HG03575 (cell line): ENCODE data around the gene ELOVL1.

ENCODE experiments used
- ATAC-seq: cut with Tn5 transposase; IDR thresholded peaks from one replicate; pipeline ENCODE4 v1.9.1; 2021; ENCODE audit not compliant: unreplicated experiment, insufficient number of reproducible peaks, low FRiP score; ENCODE audit errors: extremely low read depth

The ELOVL1 gene

GRCh38 chr1:43339584-43340232, 28.1 kb downstream of the ELOVL1 start:
- no peak for ATAC-seq

DNA sequence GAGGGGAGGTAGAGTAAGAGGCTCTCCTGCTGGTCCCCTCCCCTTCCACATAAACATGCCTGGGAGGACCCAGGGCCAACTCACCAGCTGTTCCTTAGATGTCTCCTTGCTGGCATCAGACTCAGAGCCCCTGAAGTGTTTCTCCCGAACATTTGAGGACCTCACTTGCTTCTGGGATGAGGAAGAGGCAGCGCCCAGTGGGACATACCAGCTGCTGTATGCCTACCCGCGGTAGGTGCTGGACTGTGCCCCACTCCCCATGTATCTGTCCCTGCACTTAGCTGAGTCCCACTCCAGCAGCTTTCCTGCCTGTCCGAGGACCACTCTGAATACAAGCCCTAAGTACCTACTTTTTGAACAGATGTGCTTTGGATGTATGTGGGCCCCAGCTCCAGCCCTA, 29.8 kb downstream of the ELOVL1 start:
- no peak for ATAC-seq

- no peak for ATAC-seq
Measured at GRCh38 chr1:43337588-43337987, 30.2 kb downstream of the ELOVL1 start, which contains the start of gene MPL. TSS of gene MPL (plus strand) at chr1:43337818. CDS start at chr1:43337849, 31 bp downstream.

- no peak for ATAC-seq
Measured at GRCh38 chr1:43334453-43335205, 33.2 kb downstream of the ELOVL1 start.

DNA sequence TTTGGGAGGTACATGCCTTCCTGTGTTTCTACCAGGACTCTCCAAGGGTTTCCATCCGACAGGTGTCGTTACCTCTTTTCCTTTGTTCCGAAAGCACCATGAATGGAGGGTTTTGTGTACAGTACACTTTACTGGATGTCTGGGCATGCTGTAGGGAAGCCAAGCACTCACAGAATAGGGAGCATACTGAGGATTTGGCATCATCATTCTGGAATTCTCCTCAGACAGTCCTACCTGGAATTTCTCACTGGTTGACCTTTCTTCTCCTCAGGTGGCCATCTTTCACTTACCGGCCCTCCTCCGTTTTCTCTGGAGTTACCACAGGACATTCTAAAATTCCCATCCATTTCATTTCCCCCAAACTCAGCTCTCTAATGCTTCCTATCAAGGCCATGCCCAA, 36.1 kb downstream of the ELOVL1 start:
- ATAC-seq: no peak

GRCh38 chr1:43329995-43330751, 37.6 kb downstream of the ELOVL1 start:
- no peak for ATAC-seq

GRCh38 chr1:43327549-43328292, 40.1 kb downstream of the ELOVL1 start:
- no peak for ATAC-seq

DNA sequence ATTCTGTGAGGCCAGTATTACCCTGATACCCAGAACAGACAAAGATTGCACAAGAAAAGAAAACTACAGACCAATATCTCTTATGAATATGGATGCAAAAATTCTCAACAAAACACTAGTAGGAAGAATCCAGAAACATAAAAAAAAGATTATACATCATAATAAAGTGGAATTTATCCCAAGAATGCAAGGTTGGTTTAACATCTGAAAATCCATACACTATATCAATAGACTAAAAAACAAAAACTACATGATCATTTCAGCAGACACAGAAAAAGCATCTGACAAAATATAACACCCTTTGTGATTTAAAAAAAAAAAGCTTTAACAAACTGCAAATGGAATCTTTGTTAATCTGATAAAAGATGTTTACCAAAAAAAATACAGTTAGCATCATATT, 42.4 kb downstream of the ELOVL1 start:
- no peak for ATAC-seq

DNA sequence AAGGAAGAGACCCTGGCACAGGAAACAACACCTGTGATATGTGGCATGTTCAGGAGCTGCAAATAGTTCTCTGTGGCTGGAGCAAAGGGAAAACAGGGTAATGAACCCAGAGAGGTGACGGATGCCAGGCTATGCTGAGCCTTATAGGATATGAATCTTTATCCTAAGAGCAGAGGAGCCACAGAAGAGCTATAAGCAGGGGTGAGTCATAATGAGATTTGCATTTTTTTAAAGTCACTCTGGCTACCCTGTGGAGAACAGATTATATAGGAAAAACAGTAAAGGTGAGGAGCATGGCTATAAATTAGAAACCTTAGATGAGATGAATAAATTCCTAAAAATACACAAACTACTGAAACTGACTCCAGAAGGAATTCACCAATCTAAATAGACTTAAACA, 43.0 kb downstream of the ELOVL1 start:
- no peak for ATAC-seq

DNA sequence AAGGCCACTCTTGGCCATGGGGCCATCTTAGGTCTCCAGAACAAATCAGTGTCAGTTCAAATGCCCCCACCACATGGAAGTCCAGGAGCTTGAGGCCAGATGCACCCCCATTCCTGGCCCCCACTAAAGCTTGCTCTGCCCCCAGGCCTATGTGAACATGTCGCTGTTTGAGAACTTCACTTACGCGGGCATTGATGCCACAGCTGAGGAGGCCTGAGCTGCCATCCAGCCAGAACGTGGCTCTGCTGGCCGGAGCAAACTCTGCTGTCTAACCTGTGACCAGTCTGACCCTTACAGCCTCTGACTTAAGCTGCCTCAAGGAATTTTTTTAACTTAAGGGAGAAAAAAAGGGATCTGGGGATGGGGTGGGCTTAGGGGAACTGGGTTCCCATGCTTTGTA, 45.3 kb downstream of the ELOVL1 start:
- ATAC-seq: no peak

DNA sequence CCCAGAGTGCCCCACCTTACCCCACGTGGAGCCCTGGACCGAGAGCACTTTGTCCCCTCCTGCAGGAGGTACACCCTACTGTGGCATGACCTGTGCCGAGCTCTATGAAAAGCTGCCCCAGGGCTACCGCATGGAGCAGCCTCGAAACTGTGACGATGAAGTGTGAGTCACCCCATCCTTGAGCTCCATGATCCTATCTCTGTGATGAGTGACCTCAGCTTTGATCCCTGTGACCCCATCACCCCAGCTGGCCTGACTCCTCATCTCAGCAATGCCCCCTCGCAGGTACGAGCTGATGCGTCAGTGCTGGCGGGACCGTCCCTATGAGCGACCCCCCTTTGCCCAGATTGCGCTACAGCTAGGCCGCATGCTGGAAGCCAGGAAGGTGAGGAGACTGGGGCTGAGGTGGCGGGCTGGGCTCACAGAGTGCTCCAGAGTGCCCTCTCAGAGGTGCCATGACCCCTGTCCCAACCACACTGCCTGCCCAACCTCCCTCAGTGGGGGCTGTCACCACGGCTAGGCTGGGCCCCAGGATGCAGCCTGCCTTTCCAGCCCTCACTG, 46.4 kb downstream of the ELOVL1 start:
- ATAC-seq: no peak

- no peak for ATAC-seq
Measured at GRCh38 chr1:43319766-43320165, 48.0 kb downstream of the ELOVL1 start.

- no peak for ATAC-seq
Measured at GRCh38 chr1:43319288-43319687, 48.5 kb downstream of the ELOVL1 start.

- ATAC-seq: no peak
Measured at GRCh38 chr1:43318831-43319230, 49.0 kb downstream of the ELOVL1 start.

GRCh38 chr1:43317817-43318471, 49.9 kb downstream of the ELOVL1 start:
- no peak for ATAC-seq

- ATAC-seq: no peak
Measured at GRCh38 chr1:43316738-43317520, 50.9 kb downstream of the ELOVL1 start.

DNA sequence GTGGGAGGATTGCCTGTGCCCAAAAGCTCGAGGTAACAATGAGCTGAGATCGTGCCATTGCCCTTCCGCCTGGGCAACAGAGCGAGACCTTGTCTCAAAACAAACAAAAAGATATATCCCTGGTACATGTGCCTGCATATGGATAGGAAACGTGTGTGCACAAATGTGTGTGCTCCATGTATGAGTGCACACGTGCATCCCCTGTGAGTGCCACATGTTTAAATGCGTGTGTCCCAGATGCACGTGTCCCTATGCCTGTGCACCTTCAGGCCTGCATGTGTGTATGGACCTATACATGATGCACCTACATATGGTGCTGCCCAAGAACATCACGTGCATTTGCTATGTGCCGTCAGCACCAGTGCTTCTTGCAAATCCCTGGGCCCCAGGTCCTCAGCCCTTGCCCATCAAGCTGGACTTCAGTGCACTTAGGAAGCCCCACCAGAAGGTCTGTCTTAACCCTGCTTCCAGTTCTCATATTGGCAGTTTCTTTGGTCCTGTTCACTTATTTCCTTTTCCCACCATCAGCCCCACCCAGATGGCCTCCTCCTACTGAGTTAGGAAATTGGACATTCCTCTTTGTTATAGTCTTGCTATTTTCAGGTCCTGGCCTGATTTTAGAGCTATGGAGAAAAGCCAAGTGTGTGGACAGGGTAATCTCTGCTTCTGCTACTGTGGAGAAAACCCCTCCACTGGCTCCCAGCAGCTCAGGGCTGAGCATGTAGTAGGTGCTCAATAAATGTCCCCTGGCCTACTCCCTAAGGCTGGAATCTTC, 51.7 kb downstream of the ELOVL1 start:
- ATAC-seq: no peak
